H9 (cell line): ENCODE data around the gene ENGASE. TPM values are rescaled to one million over a fixed set of nuclear protein-coding genes. Genes with fewer than 3 reads are reported as not detected.

Source experiments
- DNase-seq: peaks from one replicate; pipeline ENCODE4 v3.0.0-alpha.2; 2017
- H2AFZ ChIP-seq: one replicate; pipeline ENCODE4 v1.6.1; 2013; ENCODE audit warnings: mild to moderate bottlenecking, low read length, control low read depth, moderate library complexity
- H2AK5ac ChIP-seq: 2 replicates; pipeline ENCODE4 v1.6.1; 2013; ENCODE audit warnings: low read length, control low read depth, mixed read lengths; ENCODE audit not compliant: insufficient read length
- H2BK120ac ChIP-seq: one replicate; pipeline ENCODE4 v1.6.1; 2013; ENCODE audit warnings: low read depth, mild to moderate bottlenecking, low read length, control low read depth, inconsistent platforms; ENCODE audit not compliant: poor library complexity, severe bottlenecking
- H2BK12ac ChIP-seq: 2 replicates; pipeline ENCODE4 v1.6.1; 2013; ENCODE audit warnings: low read length, control low read depth, mixed read lengths, low read depth; ENCODE audit not compliant: insufficient read length
- H2BK15ac ChIP-seq: 2 replicates; pipeline ENCODE4 v1.6.1; 2013; ENCODE audit warnings: low read depth, low read length, control low read depth
- H2BK20ac ChIP-seq: one replicate; pipeline ENCODE4 v1.6.1; 2013; ENCODE audit warnings: low read depth, mild to moderate bottlenecking, low read length, control low read depth, inconsistent platforms; ENCODE audit not compliant: poor library complexity, severe bottlenecking
- H2BK5ac ChIP-seq: 2 replicates; pipeline ENCODE4 v1.6.1; 2013; ENCODE audit warnings: low read length, control low read depth, mixed read lengths; ENCODE audit not compliant: insufficient read length
- H3K14ac ChIP-seq: 2 replicates; pipeline ENCODE4 v1.6.1; 2013; ENCODE audit warnings: low read length, control low read depth; ENCODE audit not compliant: insufficient read depth
- H3K18ac ChIP-seq: 2 replicates; pipeline ENCODE4 v1.6.1; 2013; ENCODE audit warnings: low read depth, mild to moderate bottlenecking, mixed read lengths, low read length, control low read depth; ENCODE audit not compliant: insufficient read length
- H3K23ac ChIP-seq: 2 replicates; pipeline ENCODE4 v1.6.1; 2013; ENCODE audit warnings: low read length, control low read depth, mixed read lengths, low read depth; ENCODE audit not compliant: insufficient read length
- H3K23me2 ChIP-seq: 2 replicates; pipeline ENCODE4 v1.6.1; 2013; ENCODE audit warnings: low read depth, mild to moderate bottlenecking, mixed read lengths, low read length, control low read depth; ENCODE audit not compliant: insufficient read length, poor library complexity, severe bottlenecking
- H3K27ac ChIP-seq: 2 replicates; pipeline ENCODE4 v1.5.1; 2013; ENCODE audit warnings: low read length, control low read depth, mixed read lengths, low read depth; ENCODE audit not compliant: insufficient read length
- H3K27me3 ChIP-seq: 2 replicates; pipeline ENCODE4 v1.6.1; 2013; ENCODE audit warnings: low read length, control low read depth, inconsistent platforms; ENCODE audit not compliant: insufficient read depth
- H3K4ac ChIP-seq: 2 replicates; pipeline ENCODE4 v1.6.1; 2013; ENCODE audit warnings: low read depth, mild to moderate bottlenecking, control low read depth, inconsistent platforms, low read length, moderate library complexity
- H3K4me1 ChIP-seq: 2 replicates; pipeline ENCODE4 v1.6.1; 2013; ENCODE audit warnings: low read length, control low read depth, inconsistent platforms; ENCODE audit not compliant: insufficient read depth
- H3K4me2 ChIP-seq: 2 replicates; pipeline ENCODE4 v1.6.1; 2013; ENCODE audit warnings: low read length, control low read depth, mixed read lengths; ENCODE audit not compliant: insufficient read length, insufficient read depth
- H3K56ac ChIP-seq: 2 replicates; pipeline ENCODE4 v1.6.1; 2013; ENCODE audit warnings: low read depth, mild to moderate bottlenecking, mixed read lengths, low read length, control low read depth; ENCODE audit not compliant: insufficient read length
- H3K79me1 ChIP-seq: 2 replicates; pipeline ENCODE4 v1.6.1; 2013; ENCODE audit warnings: low read depth, mild to moderate bottlenecking, moderate library complexity, low read length, control low read depth, inconsistent platforms; ENCODE audit not compliant: insufficient read depth, poor library complexity, severe bottlenecking
- H3K79me2 ChIP-seq: 2 replicates; pipeline ENCODE4 v1.6.1; 2013; ENCODE audit warnings: low read length, control low read depth, inconsistent platforms; ENCODE audit not compliant: insufficient read depth
- H3K9ac ChIP-seq: 2 replicates; pipeline ENCODE4 v1.6.1; 2013; ENCODE audit warnings: low read length, control low read depth, mixed read lengths; ENCODE audit not compliant: insufficient read length; ENCODE audit errors: extremely low read depth
- H3K9me3 ChIP-seq: one replicate; pipeline ENCODE4 v1.6.1; 2013; ENCODE audit warnings: low read depth, low read length, inconsistent platforms; ENCODE audit not compliant: control insufficient read depth
- H3T11ph ChIP-seq: one replicate; pipeline ENCODE4 v1.6.1; 2013; ENCODE audit warnings: mild to moderate bottlenecking, low read length, control low read depth, inconsistent platforms
- H4K20me1 ChIP-seq: one replicate; pipeline ENCODE4 v1.6.1; 2013; ENCODE audit not compliant: control insufficient read depth, insufficient read length, insufficient read depth
- H4K5ac ChIP-seq: 2 replicates; pipeline ENCODE4 v1.6.1; 2013; ENCODE audit warnings: low read depth, mild to moderate bottlenecking, mixed read lengths, low read length, control low read depth; ENCODE audit not compliant: insufficient read length
- H4K8ac ChIP-seq: replicated peaks from 2 replicates; pipeline ENCODE4 v1.6.1; 2013; ENCODE audit warnings: low read length, control low read depth, mixed read lengths, low read depth; ENCODE audit not compliant: insufficient read length
- H4K91ac ChIP-seq: 2 replicates; pipeline ENCODE4 v1.6.1; 2013; ENCODE audit warnings: low read depth, mild to moderate bottlenecking, moderate library complexity, mixed read lengths, low read length, control low read depth; ENCODE audit not compliant: insufficient read length
- H3K27ac Mint-ChIP-seq, 3 experiments: 2 replicates in 2 of 3; 3 replicates in 1 of 3; pipeline ENCODE4 v1.8.0; 2020 to 2021; ENCODE audit warnings: mixed read lengths in 3 of 3, mild to moderate bottlenecking in 1 of 3, moderate library complexity in 1 of 3
- H3K27me3 Mint-ChIP-seq: 2 replicates; pipeline ENCODE4 v1.8.0; 2021; ENCODE audit warnings: low read depth, mild to moderate bottlenecking, moderate library complexity, mixed read lengths
- H3K36me3 Mint-ChIP-seq, 3 experiments: 2 replicates in 2 of 3; 3 replicates in 1 of 3; pipeline ENCODE4 v1.8.0; 2020 to 2021; ENCODE audit warnings: low read depth in 3 of 3, mixed read lengths in 3 of 3; ENCODE audit not compliant: insufficient read depth in 1 of 3
- H3K4me1 Mint-ChIP-seq, 2 experiments: 2 replicates each; pipeline ENCODE4 v1.8.0; 2020; ENCODE audit warnings: mixed read lengths in 2 of 2
- H3K4me3 Mint-ChIP-seq, 2 experiments: 2 replicates in 1 of 2; 3 replicates in 1 of 2; pipeline ENCODE4 v1.8.0; 2020 to 2021; ENCODE audit warnings: mild to moderate bottlenecking in 2 of 2, mixed read lengths in 2 of 2, moderate library complexity in 1 of 2
- H3K9me3 Mint-ChIP-seq, 2 experiments: 2 replicates in 1 of 2; 3 replicates in 1 of 2; pipeline ENCODE4 v1.8.0; 2020; ENCODE audit warnings: mild to moderate bottlenecking in 2 of 2, mixed read lengths in 2 of 2, moderate library complexity in 1 of 2
- CTCF ChIP-seq: fragments of 200-600 bp; sonication (generic); conservative IDR thresholded peaks from 3 replicates; pipeline ENCODE4 v1.8.0; 2021; ENCODE audit warnings: antibody characterized with exemption, mild to moderate bottlenecking
- WGBS: extraction: QIAGEN DNeasy Blood & Tissue Kit; methylation state at CpG from one replicate; pipeline ENCODE4 v1.1.7; 2013; ENCODE audit warnings: missing lambda C conversion rate, low lambda C conversion rate, mixed read lengths; ENCODE audit not compliant: insufficient read length; ENCODE audit errors: extremely low coverage; 5-methylcytosine and 5-hydroxymethylcytosine counted together
- total RNA-seq: library from RNA; stranded (reverse); gene quantifications from 2 replicates; pipeline ENCODE4 v1.2.1, GENCODE V29; 2021

Gene ENGASE
- total RNA-seq, 1 experiment from 2014 or later = 20.6 TPM

GRCh38 chr17:79038545-79039135 is 36.0 kb upstream of the ENGASE start:
- no peak overlapping the region for H2AFZ ChIP-seq
- no peak overlapping the region for H2BK120ac ChIP-seq
- no peak overlapping the region for H2AK5ac ChIP-seq
- no peak overlapping the region for H4K91ac ChIP-seq
- H3K4me1 ChIP-seq = no peaks in the 10 kb centered on the region
- no peak overlapping the region for H3K56ac ChIP-seq
- H3K9me3 ChIP-seq = no peaks in the 10 kb centered on the region
- no peaks in the 10 kb centered on the region for H3K79me2 ChIP-seq
- no peak overlapping the region for H3K4ac ChIP-seq
- peaks cover 74% of the 10 kb centered on the region for H3K27me3 Mint-ChIP-seq
- H3K27ac ChIP-seq = no peak overlapping the region
- no peak overlapping the region for H3K27ac Mint-ChIP-seq
- H4K20me1 ChIP-seq = peaks cover 2% of the 10 kb centered on the region
- H3K23ac ChIP-seq = no peak overlapping the region
- WGBS = no CpG with 5 or more reads among the region's 8 CpGs
- no peak overlapping the region for H3K14ac ChIP-seq
- no peaks in the 10 kb centered on the region for H3K79me1 ChIP-seq
- no peaks in the 10 kb centered on the region; a peak in 1 of 7 replicates for H3K36me3 Mint-ChIP-seq
- H3K23me2 ChIP-seq = peaks cover 1% of the 10 kb centered on the region
- peaks cover 4 to 11% of the 10 kb centered on the region in 2 experiments; a peak in 4 of 5 replicates for H3K9me3 Mint-ChIP-seq
- no peak overlapping the region for H4K8ac ChIP-seq
- H2BK12ac ChIP-seq = no peak overlapping the region
- no peak overlapping the region for H3K4me2 ChIP-seq
- no peak for DNase-seq
- H2BK5ac ChIP-seq = no peak overlapping the region
- no peak for TF ChIP-seq CTCF
- H3K4me1 Mint-ChIP-seq = peaks cover 0 to 3% of the 10 kb centered on the region in 2 experiments; a peak in 1 of 4 replicates
- no peak overlapping the region for H3T11ph ChIP-seq
- H2BK15ac ChIP-seq = no peak overlapping the region
- no peaks in the 10 kb centered on the region for H3K27me3 ChIP-seq
- H4K5ac ChIP-seq = no peak overlapping the region
- H2BK20ac ChIP-seq = no peak overlapping the region
- H3K18ac ChIP-seq = no peak overlapping the region
- no peak overlapping the region for H3K4me3 Mint-ChIP-seq
- H3K9ac ChIP-seq = no peak overlapping the region
